Neural progenitor cell (in vitro differentiated cells): Measurements from ENCODE around the gene SNX2.

Source experiments
- EZH2 ChIP-seq: fragments of 200-600 bp; sonication (generic); IDR thresholded peaks from 2 replicates; pipeline ENCODE4 v1.6.1; 2017; ENCODE audit warnings: antibody characterized with exemption, mild to moderate bottlenecking, moderate library complexity
- EZH2phosphoT487 ChIP-seq: fragments of 200-600 bp; sonication (generic); IDR thresholded peaks from 2 replicates; pipeline ENCODE4 v1.6.1; 2017; ENCODE audit warnings: antibody characterized with exemption
- TF ChIP-seq, protein P1 (sequence below): fragments of 200-600 bp; sonication (generic); IDR thresholded peaks from 2 replicates; pipeline ENCODE4 v1.5.1; 2017; ENCODE audit warnings: antibody characterized with exemption, mild to moderate bottlenecking

DNA sequence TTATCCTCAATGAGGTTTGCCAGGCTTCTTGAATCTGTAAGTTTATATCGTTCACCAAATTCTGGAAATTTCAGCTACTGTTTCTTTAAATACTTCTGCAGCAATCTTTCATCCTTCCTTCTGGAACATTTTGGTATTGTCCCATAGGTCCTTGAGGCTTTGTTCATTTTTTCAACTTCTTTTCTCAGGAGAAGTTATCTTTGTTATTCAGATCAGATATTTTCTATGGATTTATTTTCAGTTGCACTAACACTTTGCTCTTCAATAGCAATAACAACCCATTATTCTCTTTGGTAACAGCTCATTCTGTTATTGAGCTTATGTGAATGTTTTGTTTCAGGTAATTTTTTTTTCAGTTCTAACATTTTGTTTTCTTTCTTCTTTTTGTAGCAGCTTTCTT lies 13.5 kb downstream of the SNX2 start:
- TF ChIP-seq, protein P1, sequence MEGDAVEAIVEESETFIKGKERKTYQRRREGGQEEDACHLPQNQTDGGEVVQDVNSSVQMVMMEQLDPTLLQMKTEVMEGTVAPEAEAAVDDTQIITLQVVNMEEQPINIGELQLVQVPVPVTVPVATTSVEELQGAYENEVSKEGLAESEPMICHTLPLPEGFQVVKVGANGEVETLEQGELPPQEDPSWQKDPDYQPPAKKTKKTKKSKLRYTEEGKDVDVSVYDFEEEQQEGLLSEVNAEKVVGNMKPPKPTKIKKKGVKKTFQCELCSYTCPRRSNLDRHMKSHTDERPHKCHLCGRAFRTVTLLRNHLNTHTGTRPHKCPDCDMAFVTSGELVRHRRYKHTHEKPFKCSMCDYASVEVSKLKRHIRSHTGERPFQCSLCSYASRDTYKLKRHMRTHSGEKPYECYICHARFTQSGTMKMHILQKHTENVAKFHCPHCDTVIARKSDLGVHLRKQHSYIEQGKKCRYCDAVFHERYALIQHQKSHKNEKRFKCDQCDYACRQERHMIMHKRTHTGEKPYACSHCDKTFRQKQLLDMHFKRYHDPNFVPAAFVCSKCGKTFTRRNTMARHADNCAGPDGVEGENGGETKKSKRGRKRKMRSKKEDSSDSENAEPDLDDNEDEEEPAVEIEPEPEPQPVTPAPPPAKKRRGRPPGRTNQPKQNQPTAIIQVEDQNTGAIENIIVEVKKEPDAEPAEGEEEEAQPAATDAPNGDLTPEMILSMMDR, result no peak
- TF ChIP-seq EZH2phosphoT487 (no peak), EZH2 (no peak)
